ENCODE measurements around the gene ZNF770.
"Not testable (repeated sequence)": the region's sequence is repeated elsewhere in the genome, so short reads cannot be mapped to it uniquely, and the experiment has no call there.

Gene ZNF770

DNA sequence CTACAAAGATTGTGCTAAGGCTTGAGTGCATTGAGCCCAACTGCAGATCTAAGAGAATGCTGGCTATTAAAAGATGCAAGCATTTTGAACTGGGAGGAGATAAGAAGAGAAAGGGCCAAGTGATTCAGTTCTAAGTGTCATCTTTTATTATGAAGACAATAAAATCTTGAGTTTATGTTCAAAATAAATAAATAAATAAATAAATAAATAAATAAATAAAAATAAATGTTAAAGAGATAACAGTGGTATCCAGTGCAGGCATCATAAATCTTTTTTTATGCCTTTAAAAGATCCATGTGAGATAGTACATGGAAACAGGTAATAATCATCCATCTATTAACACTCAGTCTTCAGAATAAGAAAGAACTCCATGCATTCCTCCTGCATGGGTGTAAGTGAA, 44.8 kb downstream of the ZNF770 start:
- H3K9me3 ChIP-seq (ENCODE audit: control insufficient read depth, insufficient read depth, low read depth, low read length); POLR2A ChIA-PET; H3K4me1 ChIP-seq (ENCODE audit: control insufficient read depth, insufficient read depth, low read length); H3K27ac ChIP-seq (ENCODE audit: extremely low read depth, low read depth, low read length); H3K4me3 ChIP-seq (ENCODE audit: low read depth, low read length): not testable (repeated sequence)
- H3K36me3 ChIP-seq (ENCODE audit: control insufficient read depth in 2 of 2, insufficient read depth in 1 of 2, low read length in 2 of 2), result peaks cover 11 to 45% of the 10 kb centered on the region in 2 experiments
- CTCF ChIA-PET, result interaction anchor here (0.7 kb wide), 1 partner anchor 797 kb away, joined by 4 read pairs; no protein-coding TSS in a partner anchor
- TF ChIP-seq ZNF558 (tag by site-specific recombination; IDR thresholded peaks at IDR 0.05), result peak; percentile 48; the same call in 1 of the 2 replicates
- peak; percentile 64; the same call in 1 of the 2 replicates for TF ChIP-seq ZBTB8A (tag by site-specific recombination; IDR thresholded peaks at IDR 0.05)
- TF ChIP-seq ZNF433 (tag by site-specific recombination; IDR thresholded peaks at IDR 0.05; ENCODE audit: low read depth), result peak; percentile 79
- TF ChIP-seq ZNF555 (tag by site-specific recombination; conservative IDR thresholded peaks at IDR 0.05), result peak; percentile 86
- TF ChIP-seq ZNF426 (tag by site-specific recombination; IDR thresholded peaks at IDR 0.05), result peak; percentile 85
- TF ChIP-seq SP3 (tag by site-specific recombination; IDR thresholded peaks at IDR 0.05), result 0 out of 2 replicates have a peak, but pooled peaks have one; percentile 15
- TF ChIP-seq ZNF202 (tag by site-specific recombination; IDR thresholded peaks at IDR 0.05; ENCODE audit: borderline replicate concordance), result peak; percentile 86; the same call in 1 of the 2 replicates
- peak; percentile 71 for TF ChIP-seq ZNF510 (tag by site-specific recombination; IDR thresholded peaks at IDR 0.05; ENCODE audit: insufficient replicate concordance)
- TF ChIP-seq, protein P1, sequence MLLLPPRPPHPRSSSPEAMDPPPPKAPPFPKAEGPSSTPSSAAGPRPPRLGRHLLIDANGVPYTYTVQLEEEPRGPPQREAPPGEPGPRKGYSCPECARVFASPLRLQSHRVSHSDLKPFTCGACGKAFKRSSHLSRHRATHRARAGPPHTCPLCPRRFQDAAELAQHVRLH (tag by site-specific recombination; IDR thresholded peaks at IDR 0.05), result 0 out of 2 replicates have a peak, but pooled peaks have one; percentile 49
- peak; percentile 40; the same call in 1 of the 2 replicates for TF ChIP-seq ZNF629 (tag by site-specific recombination; IDR thresholded peaks at IDR 0.05)
- peak; percentile 94 for TF ChIP-seq ZNF394 (tag by site-specific recombination; IDR thresholded peaks at IDR 0.05; ENCODE audit: borderline replicate concordance)
- peak; percentile 81 for TF ChIP-seq ZXDB (tag by site-specific recombination; IDR thresholded peaks at IDR 0.05)
- TF ChIP-seq ZNF19 (tag by site-specific recombination; IDR thresholded peaks at IDR 0.05; ENCODE audit: low read depth), result 0 out of 2 replicates have a peak, but pooled peaks have one; percentile 42
- 0 out of 2 replicates have a peak, but pooled peaks have one; percentile 43 for TF ChIP-seq GFI1B (tag by site-specific recombination; IDR thresholded peaks at IDR 0.05)
- peak; percentile 31 for TF ChIP-seq ZNF654 (tag by site-specific recombination; IDR thresholded peaks at IDR 0.05; ENCODE audit: low read depth)
- 0 out of 2 replicates have a peak, but pooled peaks have one; percentile 52 for TF ChIP-seq ZNF501 (tag by site-specific recombination; IDR thresholded peaks at IDR 0.05)
- TF ChIP-seq, protein P2, sequence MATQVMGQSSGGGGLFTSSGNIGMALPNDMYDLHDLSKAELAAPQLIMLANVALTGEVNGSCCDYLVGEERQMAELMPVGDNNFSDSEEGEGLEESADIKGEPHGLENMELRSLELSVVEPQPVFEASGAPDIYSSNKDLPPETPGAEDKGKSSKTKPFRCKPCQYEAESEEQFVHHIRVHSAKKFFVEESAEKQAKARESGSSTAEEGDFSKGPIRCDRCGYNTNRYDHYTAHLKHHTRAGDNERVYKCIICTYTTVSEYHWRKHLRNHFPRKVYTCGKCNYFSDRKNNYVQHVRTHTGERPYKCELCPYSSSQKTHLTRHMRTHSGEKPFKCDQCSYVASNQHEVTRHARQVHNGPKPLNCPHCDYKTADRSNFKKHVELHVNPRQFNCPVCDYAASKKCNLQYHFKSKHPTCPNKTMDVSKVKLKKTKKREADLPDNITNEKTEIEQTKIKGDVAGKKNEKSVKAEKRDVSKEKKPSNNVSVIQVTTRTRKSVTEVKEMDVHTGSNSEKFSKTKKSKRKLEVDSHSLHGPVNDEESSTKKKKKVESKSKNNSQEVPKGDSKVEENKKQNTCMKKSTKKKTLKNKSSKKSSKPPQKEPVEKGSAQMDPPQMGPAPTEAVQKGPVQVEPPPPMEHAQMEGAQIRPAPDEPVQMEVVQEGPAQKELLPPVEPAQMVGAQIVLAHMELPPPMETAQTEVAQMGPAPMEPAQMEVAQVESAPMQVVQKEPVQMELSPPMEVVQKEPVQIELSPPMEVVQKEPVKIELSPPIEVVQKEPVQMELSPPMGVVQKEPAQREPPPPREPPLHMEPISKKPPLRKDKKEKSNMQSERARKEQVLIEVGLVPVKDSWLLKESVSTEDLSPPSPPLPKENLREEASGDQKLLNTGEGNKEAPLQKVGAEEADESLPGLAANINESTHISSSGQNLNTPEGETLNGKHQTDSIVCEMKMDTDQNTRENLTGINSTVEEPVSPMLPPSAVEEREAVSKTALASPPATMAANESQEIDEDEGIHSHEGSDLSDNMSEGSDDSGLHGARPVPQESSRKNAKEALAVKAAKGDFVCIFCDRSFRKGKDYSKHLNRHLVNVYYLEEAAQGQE (tag by site-specific recombination; IDR thresholded peaks at IDR 0.05), result peak; percentile 73
- TF ChIP-seq ZNF140 (tag by site-specific recombination; IDR thresholded peaks at IDR 0.05), result peak; percentile 85
- TF ChIP-seq ZNF560 (tag by site-specific recombination; IDR thresholded peaks at IDR 0.05; ENCODE audit: borderline replicate concordance), result 0 out of 2 replicates have a peak, but pooled peaks have one; percentile 47
- TF ChIP-seq, protein P3, sequence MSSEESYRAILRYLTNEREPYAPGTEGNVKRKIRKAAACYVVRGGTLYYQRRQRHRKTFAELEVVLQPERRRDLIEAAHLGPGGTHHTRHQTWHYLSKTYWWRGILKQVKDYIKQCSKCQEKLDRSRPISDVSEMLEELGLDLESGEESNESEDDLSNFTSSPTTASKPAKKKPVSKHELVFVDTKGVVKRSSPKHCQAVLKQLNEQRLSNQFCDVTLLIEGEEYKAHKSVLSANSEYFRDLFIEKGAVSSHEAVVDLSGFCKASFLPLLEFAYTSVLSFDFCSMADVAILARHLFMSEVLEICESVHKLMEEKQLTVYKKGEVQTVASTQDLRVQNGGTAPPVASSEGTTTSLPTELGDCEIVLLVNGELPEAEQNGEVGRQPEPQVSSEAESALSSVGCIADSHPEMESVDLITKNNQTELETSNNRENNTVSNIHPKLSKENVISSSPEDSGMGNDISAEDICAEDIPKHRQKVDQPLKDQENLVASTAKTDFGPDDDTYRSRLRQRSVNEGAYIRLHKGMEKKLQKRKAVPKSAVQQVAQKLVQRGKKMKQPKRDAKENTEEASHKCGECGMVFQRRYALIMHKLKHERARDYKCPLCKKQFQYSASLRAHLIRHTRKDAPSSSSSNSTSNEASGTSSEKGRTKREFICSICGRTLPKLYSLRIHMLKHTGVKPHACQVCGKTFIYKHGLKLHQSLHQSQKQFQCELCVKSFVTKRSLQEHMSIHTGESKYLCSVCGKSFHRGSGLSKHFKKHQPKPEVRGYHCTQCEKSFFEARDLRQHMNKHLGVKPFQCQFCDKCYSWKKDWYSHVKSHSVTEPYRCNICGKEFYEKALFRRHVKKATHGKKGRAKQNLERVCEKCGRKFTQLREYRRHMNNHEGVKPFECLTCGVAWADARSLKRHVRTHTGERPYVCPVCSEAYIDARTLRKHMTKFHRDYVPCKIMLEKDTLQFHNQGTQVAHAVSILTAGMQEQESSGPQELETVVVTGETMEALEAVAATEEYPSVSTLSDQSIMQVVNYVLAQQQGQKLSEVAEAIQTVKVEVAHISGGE (tag by site-specific recombination; conservative IDR thresholded peaks at IDR 0.05; ENCODE audit: low read depth), result peak; percentile 81
- TF ChIP-seq, protein P4, sequence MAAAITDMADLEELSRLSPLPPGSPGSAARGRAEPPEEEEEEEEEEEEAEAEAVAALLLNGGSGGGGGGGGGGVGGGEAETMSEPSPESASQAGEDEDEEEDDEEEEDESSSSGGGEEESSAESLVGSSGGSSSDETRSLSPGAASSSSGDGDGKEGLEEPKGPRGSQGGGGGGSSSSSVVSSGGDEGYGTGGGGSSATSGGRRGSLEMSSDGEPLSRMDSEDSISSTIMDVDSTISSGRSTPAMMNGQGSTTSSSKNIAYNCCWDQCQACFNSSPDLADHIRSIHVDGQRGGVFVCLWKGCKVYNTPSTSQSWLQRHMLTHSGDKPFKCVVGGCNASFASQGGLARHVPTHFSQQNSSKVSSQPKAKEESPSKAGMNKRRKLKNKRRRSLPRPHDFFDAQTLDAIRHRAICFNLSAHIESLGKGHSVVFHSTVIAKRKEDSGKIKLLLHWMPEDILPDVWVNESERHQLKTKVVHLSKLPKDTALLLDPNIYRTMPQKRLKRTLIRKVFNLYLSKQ (tag by site-specific recombination; IDR thresholded peaks at IDR 0.05; ENCODE audit: borderline replicate concordance), result peak; percentile 37; the same call in 1 of the 2 replicates
- peak; percentile 72; the same call in 1 of the 2 replicates for TF ChIP-seq ZNF404 (tag by site-specific recombination; IDR thresholded peaks at IDR 0.05)
- 0 out of 2 replicates have a peak, but pooled peaks have one; percentile 36 for TF ChIP-seq ZNF292 (tag by site-specific recombination; IDR thresholded peaks at IDR 0.05; ENCODE audit: borderline replicate concordance, low read depth)
